GM20431 (cell line): ENCODE measurements around the gene EXOC4.

ENCODE experiments used
- in situ Hi-C: fragments of 300-500 bp; cut with MseI, MboI; formaldehyde crosslinking; loops from one replicate; pipeline ENCODE4 v1.15.0; 2020; ENCODE audit warnings: low sequenced_read_pairs; ENCODE audit not compliant: unreplicated experiment

The EXOC4 gene

GRCh38 chr7:133517766-133518165 lies 264.9 kb downstream of the EXOC4 start:
- in situ Hi-C loops = no loop called here

- in situ Hi-C loops = no loop called here
Measured at GRCh38 chr7:133518718-133519117, 265.8 kb downstream of the EXOC4 start.

- in situ Hi-C loops = no loop called here
Measured at GRCh38 chr7:133520248-133520647, 267.4 kb downstream of the EXOC4 start.

- in situ Hi-C loops = no loop called here
Measured at GRCh38 chr7:133522501-133522900, 269.6 kb downstream of the EXOC4 start.

- in situ Hi-C loops = no loop called here
Measured at GRCh38 chr7:133528796-133529195, 275.9 kb downstream of the EXOC4 start.

GRCh38 chr7:133529861-133530260 lies 277.0 kb downstream of the EXOC4 start:
- in situ Hi-C loops = no loop called here

- in situ Hi-C loops = no loop called here
Measured at GRCh38 chr7:133530682-133531081, 277.8 kb downstream of the EXOC4 start.

GRCh38 chr7:133534816-133535215 lies 281.9 kb downstream of the EXOC4 start:
- in situ Hi-C loops = no loop called here

GRCh38 chr7:133535308-133535707 lies 282.4 kb downstream of the EXOC4 start:
- in situ Hi-C loops = no loop called here

GRCh38 chr7:133536450-133536849 lies 283.6 kb downstream of the EXOC4 start:
- in situ Hi-C loops = no loop called here

- in situ Hi-C loops = no loop called here
Measured at GRCh38 chr7:133539016-133539415, 286.1 kb downstream of the EXOC4 start.

GRCh38 chr7:133540096-133540860 lies 287.4 kb downstream of the EXOC4 start:
- in situ Hi-C loops = no loop called here

- in situ Hi-C loops = no loop called here
Measured at GRCh38 chr7:133542209-133542780, 289.4 kb downstream of the EXOC4 start.

- in situ Hi-C loops = no loop called here
Measured at GRCh38 chr7:133543657-133544056, 290.8 kb downstream of the EXOC4 start.

- in situ Hi-C loops = no loop called here
Measured at GRCh38 chr7:133545618-133546017, 292.7 kb downstream of the EXOC4 start.

GRCh38 chr7:133547981-133548380 lies 295.1 kb downstream of the EXOC4 start:
- in situ Hi-C loops = no loop called here

- in situ Hi-C loops = no loop called here
Measured at GRCh38 chr7:133549633-133550032, 296.8 kb downstream of the EXOC4 start.

- in situ Hi-C loops = no loop called here
Measured at GRCh38 chr7:133550145-133550544, 297.3 kb downstream of the EXOC4 start.

GRCh38 chr7:133550811-133551210 lies 297.9 kb downstream of the EXOC4 start:
- in situ Hi-C loops = no loop called here

- in situ Hi-C loops = no loop called here
Measured at GRCh38 chr7:133551466-133551865, 298.6 kb downstream of the EXOC4 start.

- in situ Hi-C loops = no loop called here
Measured at GRCh38 chr7:133552079-133552478, 299.2 kb downstream of the EXOC4 start.

GRCh38 chr7:133554330-133554729 lies 301.5 kb downstream of the EXOC4 start:
- in situ Hi-C loops = no loop called here
